Measurements from ENCODE around the gene OLFML1. TPM values are rescaled to one million over a fixed set of nuclear protein-coding genes. Genes with fewer than 3 reads are reported as not detected.

Gene OLFML1
- total RNA-seq, 1 donor from 2014 or later, result under 0.01 TPM

DNA sequence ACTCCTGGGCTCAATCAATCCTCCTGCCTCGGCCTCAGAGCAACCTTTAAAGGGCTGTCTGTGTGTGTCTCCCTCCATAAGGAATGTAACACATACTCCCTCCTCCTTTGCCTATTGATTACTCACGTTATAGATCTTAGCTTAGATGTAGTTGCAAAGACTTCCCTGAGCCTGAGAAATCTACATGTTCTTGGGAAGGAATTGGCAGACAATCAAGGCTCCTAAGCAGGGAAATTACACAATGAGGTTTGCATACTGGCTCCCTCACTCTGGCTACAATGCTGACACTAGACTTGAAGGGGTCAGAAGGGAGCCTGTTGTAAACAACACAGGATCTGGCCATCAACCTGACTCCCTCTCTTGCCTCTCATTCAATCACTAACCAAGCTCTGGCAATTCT lies 5.2 kb upstream of the OLFML1 start:
- DNase-seq (ENCODE audit: low read depth in 2 of 2), result no peak

DNA sequence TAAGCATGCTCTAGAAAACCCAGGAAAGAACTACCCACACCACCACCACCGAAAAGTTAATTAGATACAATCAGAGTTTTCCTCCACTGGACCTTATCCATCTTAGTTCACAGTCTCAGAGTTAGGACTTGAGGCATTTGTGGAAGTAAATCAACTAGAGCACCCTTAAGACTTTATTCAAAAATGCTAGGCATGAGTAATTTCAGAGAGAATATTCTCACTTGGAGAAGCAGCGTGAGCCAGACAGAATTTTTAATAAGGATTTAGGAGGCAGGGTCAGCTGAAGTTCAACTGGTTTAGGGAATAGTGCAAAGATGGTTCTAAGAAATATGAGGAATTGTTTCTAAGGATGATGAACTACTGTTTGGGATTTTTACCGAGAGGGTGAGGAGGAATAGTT lies 1.2 kb upstream of the OLFML1 start:
- no peak for DNase-seq (ENCODE audit: low read depth in 2 of 2)

DNA sequence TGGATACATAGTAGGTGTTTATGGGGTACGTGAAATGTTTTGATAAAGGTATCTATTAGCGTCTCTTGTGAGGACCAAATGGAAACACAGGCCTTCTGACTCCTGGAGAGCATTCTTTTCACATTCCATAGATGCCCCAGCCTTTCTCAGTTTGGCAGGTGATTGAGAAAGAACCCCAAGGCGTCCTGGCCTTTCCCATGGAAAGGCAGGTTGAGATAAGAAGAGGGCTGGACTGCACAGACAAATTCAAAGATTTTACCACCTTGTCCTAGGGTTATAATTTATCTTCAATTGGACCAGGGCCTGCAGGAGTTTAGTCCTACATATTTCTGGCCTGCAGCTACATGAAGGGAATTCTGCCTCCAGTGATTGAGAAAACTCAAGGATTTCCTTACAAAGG lies 661 bp upstream of the OLFML1 start:
- DNase-seq (ENCODE audit: low read depth in 2 of 2), result no peak

DNA sequence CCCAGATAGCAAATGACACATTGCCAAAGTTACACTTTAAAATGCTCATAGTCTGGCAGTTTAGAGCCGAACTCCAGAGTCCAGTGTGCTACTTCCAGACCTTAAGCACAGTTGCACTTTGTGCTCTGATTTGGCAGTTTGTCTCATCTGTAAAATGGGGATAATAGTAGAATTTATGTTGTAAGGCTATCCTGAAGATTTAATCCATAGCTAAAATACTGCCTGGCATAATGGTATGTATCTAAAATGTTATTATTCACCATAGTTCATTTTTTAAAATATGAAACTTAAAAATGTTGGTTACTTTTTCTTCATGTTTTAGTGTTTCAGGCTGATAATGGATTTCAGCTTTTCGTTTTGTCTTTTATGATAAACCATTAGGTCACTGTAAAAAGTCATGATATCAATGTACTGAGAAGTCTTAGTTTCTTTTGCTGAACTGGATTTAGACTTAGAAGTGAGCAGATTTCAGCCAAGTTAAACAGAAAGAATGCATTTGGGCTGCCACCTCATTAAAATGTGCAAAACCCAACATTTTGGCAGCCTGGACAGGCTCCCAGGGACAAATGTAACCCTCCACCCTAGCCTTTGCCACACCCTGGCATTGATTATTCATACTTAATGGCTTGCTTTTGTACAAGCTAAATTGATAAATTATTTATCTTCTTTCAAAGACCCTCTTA lies 933 bp downstream of the OLFML1 start:
- DNase-seq (ENCODE audit: low read depth in 2 of 2), result no peak

DNA sequence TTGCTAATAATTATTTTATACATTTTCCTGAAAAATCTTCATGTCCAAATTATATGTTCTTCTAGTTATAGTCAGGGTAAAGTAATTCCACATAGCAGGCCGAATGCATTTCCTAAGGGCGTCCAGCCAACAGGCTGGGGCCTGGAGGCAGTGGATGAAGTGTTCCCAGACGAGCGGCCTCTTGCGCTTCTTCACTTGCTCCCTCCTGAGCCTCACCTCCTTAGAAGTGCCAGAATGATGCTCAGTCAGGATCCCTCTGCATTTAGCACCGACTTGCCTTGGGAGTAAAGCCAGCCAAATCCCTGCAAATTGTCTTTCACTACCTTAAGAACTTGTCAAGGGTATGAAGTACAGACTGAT lies 1.5 kb downstream of the OLFML1 start:
- DNase-seq (ENCODE audit: low read depth in 2 of 2), result no peak

DNA sequence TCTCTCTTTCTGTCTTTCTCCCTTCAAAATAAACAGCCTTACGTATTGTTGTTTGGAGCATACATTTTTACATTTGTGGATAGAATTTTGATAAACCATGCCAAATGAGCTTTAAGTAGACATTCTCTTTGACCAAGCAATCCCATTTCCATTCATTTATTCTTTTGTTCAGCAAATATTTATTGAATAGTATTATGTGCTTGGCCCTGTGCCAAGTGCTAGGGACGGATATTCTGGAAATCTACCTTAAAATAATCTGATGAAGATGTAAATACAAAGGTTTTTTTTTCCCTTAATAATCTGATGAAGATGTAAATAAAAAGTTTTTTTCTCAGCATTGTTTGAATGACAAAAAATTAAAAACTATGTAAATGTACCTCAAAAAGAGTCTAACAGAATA lies 2.1 kb downstream of the OLFML1 start:
- DNase-seq (ENCODE audit: low read depth in 2 of 2), result no peak

DNA sequence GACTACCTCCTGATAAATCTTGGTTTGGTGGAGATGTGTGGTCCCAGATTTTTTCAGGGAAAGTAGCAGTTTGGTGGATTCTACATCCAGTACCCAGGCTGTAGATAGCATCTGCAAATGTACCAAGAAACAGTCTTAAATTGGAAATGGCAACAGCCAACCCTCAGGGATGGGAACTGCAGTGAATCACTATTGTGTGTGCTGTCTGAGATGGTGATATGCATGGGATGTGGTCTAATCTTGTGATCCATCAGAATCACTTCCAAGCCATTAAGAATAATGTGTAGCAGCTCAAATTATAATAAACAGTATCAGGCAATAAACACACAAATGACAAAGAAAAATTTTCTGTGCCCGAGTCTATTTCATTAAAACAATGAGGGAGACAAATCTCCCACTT lies 3.4 kb downstream of the OLFML1 start:
- no peak for DNase-seq (ENCODE audit: low read depth in 2 of 2)

DNA sequence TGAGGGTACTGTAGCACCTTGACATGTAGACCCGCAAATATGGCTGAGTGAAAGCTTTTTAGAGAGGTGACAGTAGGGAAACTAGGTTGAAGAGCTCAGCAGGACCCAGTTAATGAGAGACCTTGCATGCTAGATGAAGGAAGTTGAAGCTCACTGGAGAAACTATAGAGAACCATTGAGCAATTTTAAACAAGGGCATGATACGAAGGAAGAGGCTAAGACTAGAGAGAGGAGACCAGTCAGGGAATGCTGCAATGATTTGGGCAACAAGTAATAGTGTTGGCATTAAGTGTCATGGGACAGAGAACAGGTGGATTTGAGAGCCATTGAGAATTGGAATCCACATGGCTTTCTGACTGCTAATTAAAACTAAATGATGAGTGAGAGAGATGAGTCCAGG lies 4.1 kb downstream of the OLFML1 start:
- DNase-seq (ENCODE audit: low read depth in 2 of 2), result no peak

DNA sequence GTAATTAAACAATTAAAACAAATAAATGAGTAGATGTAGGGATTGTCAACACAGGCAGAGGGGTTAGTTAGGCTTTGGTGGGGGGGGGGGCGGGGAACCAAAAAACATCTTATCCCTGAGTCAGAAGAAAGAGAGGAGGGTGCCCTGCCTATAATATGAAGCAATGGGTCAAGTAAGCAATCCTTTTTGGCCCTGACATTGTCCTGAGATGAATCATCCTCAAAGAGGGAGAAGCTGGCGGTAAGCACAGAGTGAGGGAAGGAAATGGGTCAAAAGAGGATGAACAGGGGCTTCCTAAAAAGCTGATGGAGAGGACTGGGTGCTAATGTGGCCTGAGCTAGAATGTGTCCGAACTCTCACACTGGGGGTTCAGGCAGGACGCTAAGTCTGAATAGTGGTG lies 4.7 kb downstream of the OLFML1 start:
- DNase-seq (ENCODE audit: low read depth in 2 of 2), result no peak

DNA sequence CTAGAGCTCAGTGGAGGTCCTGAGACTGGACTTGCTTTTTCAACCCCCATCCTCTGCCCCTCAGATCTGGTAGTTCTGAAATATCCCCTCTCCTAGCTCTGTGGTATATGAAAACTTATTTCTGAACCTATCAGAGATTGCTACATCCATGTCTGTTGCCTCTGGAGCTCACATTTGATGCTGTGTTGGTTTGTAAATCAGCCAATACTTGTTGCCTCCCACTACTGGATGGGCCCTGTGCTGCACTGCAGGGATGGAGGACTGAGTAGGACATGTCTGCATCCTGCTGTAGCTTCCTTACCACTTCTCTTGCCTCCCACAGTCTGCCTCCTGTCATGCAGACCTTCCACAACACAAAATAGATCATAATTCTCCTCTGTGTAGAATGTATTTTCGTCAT lies 5.2 kb downstream of the OLFML1 start:
- no peak for DNase-seq (ENCODE audit: low read depth in 2 of 2)

DNA sequence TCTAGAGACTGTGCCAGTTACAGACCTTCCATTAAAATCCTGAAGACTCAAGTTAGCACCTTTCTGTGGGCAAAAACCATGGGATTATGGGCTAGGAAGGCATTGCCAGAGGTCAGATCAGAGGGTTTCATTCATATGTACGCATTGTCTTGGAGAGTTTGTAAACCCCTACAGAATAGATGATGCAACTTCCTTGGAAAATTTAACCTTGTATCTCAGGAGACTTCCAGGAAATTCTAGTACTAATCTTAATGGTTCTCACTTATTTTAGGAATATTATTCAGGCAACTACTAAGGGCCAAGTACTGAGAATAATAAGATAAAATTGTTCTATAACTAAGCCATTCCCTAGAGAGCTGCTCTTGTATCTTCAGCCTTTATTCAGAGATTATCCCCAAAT lies 6.9 kb downstream of the OLFML1 start:
- DNase-seq (ENCODE audit: low read depth in 2 of 2), result no peak

DNA sequence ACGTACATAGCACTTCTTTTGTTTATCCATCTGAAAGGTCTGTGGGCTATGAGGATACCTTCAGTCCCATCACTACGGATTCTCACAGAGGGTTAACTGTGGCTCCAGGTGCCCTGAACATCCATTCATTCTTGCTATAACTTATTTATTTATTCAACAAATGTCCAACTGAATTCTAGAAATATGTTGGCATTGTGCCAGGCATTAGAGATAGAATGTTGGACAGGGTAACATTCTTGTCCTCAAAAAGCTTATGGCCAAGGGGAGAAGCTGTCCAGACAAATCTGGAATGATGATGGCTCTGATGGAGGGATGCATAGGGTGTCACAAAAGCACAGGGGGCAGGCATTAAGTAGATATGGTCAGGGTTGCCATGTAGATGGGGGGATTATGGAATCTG lies 8.4 kb downstream of the OLFML1 start:
- DNase-seq (ENCODE audit: low read depth in 2 of 2), result no peak

DNA sequence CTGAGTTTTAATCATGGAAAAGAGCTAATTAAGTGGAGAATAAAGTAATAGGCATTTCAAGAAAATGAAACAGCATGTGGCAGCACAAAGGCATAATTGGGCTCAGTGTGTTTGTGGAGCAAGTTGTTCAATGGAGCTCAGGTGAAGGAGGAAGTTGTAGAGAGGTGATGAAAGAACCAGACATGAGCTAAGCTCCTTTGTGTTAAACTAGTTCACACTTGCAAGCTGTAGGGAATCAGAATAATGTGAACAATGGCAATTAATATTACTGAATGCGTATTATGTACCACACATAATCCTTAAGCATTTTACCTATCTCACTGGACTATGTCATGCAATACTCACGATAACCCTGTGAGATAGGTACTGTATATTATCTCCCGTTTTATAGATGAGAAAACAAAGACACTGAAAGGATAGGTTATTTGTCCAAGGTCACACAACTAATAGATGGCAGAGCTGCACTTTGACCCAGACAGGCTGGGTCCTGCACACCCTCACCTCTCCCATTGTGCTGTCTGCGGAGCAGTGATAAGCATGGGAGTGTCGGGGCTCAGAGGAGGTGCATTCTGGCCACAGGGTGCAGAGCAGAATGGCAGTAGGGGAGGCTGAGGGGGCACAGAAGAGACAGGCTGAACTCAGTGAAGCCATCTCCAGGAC lies 8.9 kb downstream of the OLFML1 start:
- DNase-seq (ENCODE audit: low read depth in 2 of 2), result no peak

DNA sequence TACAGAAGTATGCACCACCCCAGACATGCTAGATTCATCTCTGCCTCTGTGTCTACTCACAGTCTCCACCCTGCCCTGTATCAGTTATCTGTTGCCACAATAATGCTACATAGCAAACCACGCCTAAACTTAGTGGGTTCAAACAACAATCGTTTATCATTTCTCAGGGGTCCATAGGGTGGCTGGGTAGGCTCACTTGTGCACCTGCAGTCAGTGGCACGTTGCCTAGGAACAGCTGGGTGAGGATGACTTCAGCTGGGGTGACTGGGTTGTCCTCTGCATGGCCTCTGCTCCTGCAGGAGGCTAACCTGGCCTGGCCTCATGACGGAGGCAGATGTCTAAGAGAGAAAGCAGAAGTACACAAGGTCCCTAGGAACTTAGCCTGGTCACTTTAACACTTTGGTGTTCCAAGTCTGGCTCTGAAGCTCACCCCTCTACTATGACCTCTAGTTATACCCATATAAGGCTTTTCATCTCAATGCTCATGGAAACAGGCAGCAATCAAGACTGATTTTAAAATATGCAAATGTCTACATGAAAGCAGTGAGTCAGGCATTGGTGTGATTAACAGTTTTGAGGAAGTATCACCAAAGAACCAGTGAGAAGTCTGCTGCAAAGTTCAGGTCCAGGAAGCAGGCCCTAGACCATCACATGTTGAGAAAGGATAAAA lies 10.7 kb downstream of the OLFML1 start:
- no peak for DNase-seq (ENCODE audit: low read depth in 2 of 2)

DNA sequence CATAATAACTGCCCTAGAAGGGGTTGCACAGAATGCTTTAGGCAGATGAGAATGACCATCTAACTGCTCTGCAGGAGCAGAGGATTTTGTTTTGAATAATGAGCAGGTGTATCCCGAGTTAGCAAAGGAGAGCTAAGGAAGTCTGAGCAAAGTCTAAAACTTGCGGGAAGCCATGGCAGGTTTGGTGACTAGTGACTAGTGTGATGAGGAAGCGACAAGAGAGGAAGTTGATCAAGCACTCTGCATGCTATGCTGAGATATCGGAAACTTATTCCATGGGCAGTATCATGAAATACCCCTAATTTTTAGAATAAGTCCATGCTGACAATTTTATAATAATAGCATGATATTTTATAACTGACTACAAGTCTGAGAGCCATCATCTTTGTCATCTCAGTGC lies 12.9 kb downstream of the OLFML1 start:
- DNase-seq (ENCODE audit: low read depth in 2 of 2), result no peak

DNA sequence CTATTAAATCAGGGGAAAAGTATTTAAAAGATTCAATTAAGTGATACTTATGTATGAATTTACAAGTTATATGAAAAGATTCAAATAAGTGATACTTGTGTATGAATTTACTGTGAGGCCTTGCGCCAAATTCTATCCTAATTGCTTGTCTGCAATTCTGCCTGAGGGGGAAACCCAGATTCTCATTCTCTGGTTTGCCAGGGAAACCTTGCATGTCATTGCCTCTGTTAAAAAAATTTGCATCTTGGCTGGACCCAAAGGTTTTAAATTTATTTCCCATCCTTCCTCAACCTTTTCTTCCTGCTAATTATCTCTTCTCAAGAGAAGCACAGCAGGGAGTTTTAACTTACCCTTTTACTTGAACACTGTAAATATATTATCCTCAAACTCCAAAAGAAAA lies 13.8 kb downstream of the OLFML1 start:
- no peak for DNase-seq (ENCODE audit: low read depth in 2 of 2)

DNA sequence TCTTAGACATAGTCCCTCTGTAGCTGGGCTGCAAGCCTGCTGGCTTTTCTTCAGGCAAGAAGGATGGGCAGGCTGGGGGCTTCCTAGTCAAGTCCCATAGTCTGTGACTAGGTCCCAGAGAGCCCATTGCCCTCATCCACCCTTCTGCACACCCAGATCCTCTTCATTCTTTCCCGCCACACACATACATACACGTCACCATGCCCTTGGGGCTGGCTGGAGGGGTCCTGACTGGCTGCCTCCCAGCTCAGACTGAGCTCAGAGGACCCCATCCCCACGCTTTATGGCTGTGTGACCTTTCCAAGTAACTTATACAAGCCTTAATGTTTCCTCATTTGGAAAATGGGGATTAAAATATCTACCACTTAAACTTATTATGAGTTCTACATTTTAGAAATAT lies 14.9 kb downstream of the OLFML1 start:
- DNase-seq (ENCODE audit: low read depth in 2 of 2), result no peak

DNA sequence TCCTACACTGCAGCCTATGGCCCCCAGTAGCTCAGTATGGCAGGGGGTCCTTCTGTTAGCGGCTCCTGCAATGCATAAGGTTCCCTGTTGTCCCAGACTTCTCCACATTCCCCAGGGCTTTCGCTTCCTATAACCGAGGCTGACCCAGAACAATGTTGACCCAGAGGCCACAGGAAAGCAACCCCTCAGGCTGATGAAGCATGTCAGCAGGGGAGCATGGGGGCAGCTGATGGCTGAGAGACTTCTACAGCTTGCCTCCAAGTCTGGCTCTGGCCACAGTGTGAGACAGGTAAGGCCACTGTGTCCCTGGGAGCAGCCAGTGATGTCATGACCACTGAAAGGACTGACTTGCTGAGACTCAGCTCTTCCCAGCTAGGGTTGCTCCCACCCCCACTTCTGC lies 15.9 kb downstream of the OLFML1 start:
- no peak for DNase-seq (ENCODE audit: low read depth in 2 of 2)

DNA sequence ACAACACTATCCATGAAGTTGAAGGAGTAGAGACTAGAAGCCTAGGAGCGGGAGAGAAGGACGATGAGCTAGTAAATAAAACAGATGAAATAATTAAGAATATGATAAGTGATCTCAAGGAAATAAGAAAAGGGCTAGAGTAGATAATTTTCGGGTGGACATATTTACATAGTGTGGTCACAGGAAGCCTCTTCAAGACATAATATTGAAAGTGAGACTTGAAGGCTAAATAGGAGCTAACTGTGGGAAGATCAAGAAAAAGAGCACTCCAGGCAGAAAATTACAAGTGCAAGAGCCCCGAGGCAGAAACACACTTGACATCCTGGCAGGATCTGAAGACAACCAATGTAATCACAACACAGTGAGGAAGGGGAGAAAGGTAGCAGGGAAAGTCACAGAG lies 16.6 kb downstream of the OLFML1 start:
- no peak for DNase-seq (ENCODE audit: low read depth in 2 of 2)

DNA sequence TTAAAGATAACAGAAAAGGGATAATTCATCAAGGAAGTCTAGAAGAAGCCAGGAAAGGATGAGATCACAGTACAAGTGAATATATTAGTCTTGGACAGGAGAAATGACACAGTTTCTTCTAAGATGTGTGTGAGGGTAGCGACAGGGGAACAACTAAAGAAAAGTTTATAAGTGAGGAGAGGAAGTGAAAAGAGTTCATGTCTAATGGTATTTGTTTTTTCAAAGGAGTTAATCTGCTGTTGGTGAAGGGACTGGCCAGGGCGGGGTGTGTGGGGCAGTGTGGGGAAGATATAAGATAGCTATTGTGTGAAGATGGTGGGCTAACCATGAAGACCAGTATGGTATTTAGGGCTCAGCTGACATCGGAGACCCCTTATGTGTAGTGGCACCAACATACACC lies 20.9 kb downstream of the OLFML1 start:
- no peak for DNase-seq (ENCODE audit: low read depth in 2 of 2)

DNA sequence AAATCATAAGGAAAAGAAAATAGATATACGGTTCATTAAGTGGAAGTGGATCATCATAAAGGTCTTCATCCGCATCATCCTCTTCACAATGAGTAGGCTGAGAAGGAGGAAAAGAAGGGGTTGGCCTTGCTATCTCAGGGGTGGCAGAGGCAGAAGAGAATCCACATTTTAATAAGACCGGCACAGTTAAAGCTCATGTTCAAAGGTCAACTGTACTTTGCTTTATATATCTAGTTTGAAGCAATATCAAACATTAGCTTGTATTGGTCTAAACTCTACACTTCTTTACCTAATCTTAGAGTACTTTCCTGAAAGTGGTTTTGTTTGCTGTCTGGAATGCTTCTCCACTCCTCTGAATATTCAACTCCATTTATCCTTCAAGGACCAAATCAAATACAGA lies 22.8 kb downstream of the OLFML1 start:
- DNase-seq (ENCODE audit: low read depth in 2 of 2), result no peak

DNA sequence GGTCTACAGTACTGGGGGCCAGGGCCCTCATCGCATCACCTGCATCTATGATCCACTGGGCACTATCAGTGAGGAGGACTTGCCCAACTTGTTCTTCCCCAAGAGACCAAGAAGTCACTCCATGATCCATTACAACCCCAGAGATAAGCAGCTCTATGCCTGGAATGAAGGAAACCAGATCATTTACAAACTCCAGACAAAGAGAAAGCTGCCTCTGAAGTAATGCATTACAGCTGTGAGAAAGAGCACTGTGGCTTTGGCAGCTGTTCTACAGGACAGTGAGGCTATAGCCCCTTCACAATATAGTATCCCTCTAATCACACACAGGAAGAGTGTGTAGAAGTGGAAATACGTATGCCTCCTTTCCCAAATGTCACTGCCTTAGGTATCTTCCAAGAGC lies 24.7 kb downstream of the OLFML1 start:
- no peak for DNase-seq (ENCODE audit: low read depth in 2 of 2)

DNA sequence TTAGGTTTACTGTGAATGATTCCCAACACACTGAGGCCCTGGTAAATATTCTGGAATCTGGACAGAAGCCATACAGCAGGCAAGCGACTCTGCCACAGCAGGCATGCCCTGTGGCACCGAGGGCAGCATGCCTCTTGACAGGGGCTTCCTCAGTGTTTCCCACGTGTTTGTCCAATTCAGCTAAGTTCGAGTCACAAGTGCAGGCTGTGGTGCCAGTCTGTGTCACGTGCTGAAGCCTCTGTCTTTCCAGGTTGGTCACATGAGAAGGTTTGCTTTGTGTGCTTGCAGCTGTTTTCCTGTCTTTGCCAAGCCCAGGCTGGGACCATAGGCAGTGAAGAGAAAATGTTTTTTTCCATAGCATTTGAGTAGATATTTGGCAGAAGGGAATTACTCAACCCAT lies 26.1 kb downstream of the OLFML1 start:
- DNase-seq (ENCODE audit: low read depth in 2 of 2), result peak; percentile 14 to 90

Data from lung microvascular endothelial cell (primary cell).